Activated T-cell treated with anti-CD3 and anti-CD28 coated beads for 48 hours (primary cell): ENCODE results near the gene MFN2.

Experiments
- DNase-seq: peaks from one replicate; pipeline ENCODE4 v3.0.0-alpha.2; 2020; ENCODE audit warnings: low read depth

The MFN2 gene

GRCh38 chr1:11960715-11961114, 19.5 kb upstream of the MFN2 start:
- no peak for DNase-seq

- no peak for DNase-seq
These were observed 19.0 kb upstream of the MFN2 start for GRCh38 chr1:11961230-11961629.

DNA sequence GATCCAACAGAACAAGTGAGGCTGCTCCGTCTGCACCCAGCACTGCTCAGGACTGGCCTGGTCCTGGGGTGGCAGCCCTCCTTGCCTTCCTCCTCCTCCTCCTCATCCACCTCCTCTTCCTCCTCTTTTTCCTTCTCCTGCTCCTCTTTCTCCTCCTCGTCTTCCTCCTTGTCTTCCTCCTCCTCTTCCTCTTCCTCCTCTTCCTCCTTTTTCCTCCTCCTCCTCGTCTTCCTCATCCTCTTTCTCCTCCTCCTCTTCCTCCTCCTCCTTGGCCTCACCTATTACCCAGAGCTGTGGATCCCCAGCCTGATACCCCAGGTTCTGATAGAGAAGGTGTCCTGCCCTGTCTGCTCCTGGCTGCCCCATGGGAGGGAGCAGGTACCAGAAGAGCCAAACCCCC, 16.6 kb upstream of the MFN2 start:
- DNase-seq: no peak

DNA sequence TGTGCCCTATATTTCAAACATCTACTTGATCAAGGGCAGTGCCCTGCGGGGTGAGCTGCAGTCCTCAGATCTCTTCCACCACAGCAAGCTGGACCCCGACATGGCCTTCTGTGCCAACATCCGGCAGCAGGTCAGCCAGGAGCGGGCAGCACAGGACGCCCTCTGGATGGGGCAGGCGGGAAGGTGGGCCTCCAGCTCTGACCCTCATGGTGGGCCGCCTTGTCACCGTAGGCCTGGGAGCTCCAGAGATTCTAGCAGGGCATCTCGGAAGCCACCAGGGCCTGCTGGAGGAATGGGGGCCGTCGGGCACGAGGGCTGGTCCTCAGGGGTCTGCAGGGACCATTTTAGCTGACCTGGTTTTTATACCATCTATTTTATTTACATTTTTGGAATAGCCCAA, 15.6 kb upstream of the MFN2 start:
- DNase-seq: no peak

DNA sequence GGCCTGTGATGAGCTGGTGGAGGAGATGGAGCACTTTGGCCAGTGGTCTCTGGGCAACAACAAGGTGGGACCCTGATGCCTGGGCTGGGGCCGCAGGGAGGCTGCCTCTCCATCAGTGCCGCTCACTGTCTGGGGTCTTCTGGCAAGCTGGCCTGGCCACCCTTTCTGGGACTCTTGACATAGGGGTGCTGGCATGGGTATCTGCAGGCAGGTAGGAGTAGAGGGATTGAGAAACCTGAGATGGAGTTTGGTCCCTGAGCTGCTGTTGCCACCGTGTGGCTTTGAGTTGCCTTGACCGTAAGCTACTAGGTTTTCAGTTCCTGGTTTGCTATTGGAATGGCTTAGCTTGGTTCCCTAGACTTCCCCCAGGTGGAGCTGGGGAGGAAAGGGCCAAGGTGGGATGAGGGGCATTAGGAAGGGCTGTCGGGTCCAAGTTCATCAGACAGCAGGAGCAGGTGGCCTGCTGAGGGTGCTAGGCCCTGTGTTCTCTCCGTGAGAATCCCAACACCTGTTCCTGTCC, 13.2 kb upstream of the MFN2 start:
- DNase-seq: no peak

DNA sequence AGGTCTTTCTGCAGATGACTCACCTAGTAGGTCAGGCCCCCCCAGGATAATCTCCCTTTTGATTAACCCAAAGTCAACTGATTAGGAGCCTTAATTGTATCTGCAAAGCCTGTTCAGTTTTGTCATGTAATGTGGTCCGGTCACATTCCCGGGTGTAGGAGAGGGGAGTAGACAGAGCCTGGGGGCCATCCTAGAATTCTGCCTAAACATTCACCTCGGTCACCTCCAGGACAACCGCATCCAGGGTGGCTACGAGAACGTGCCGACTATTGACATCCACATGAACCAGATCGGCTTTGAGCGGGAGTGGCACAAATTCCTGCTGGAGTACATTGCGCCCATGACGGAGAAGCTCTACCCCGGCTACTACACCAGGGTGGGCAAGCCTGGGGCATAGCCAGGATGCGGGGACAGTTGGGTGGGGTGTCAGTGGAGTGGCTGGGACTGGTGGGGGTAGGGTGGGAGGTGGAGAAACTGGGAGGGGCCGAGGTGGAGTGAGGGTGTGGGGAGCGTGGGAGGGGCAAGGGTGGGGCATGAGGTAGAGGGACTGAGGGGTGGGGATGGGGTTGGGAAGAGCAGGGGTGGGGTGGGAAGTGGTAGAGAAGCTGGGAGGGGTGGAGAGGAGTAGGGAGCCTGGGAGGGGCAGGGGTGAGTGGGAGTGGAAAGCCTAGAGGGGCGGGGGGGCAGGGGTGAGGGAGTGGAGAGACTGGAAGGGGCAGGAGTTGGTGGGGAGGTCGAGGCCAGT, 9.6 kb upstream of the MFN2 start:
- no peak for DNase-seq

GRCh38 chr1:11977625-11978024, 2.6 kb upstream of the MFN2 start:
- DNase-seq: no peak

DNA sequence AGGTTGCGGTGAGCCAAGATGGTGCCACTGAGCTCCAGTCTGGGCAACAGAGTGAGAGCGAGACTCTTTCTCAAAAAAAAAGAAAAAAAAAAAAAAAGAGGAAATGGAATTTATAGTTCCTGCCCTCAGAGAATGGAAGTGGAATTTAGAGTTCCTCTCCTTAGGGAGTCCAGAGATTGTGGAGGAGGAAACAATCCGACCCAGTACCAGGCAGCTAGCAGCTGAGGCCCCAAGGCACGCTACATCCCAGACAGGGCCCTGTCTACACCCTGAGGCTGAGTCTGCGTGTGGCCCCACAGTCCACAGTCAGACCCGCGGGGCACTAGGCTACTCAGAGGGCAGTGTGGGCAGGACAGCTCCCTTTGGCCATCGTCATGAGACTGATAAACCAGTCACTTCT, 1.9 kb upstream of the MFN2 start:
- no peak for DNase-seq

DNA sequence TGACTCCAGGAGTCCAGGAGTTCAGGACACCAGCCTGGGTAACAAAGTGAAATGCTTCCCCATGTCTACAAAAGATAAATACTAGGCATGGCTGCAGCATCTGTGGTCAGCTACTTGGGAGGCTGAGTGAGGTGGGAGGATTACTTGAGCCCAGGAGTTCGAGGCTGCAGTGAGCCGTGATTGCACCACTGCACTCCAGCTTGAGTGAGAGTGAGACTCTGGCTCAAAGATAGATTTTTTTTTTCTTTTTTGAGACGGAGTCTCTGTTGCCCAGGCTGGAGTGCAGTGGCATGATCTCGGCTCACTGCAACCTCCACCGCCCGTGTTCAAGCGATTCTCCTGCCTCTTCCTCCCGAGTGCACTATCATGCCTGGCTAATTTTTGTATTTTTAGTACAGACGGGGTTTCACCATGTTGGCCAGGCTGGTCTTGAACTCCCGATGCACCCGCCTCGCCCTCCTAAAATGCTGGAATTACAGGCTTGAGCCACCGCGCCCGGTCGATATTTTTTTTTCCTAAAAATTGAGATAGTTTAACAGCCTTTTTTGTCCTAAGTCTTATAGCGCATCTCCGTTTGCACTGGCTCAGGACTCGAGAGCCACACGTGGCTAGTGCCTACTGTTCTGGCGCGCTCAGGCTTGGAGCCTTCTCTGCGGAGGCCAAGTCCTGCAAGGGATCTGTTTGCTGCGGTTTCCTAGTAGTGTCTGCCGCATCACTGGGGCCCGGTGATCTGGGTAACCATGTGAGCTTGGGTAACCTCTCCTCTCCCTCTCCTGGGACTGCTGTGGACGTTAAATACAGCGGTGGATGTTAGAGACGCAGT, 1.0 kb upstream of the MFN2 start:
- DNase-seq: peak; percentile 2

GRCh38 chr1:11980676-11980972, 380 bp downstream of the MFN2 start:
- DNase-seq: no peak

- no peak for DNase-seq
These were observed 1.2 kb downstream of the MFN2 start for GRCh38 chr1:11981378-11982009.

DNA sequence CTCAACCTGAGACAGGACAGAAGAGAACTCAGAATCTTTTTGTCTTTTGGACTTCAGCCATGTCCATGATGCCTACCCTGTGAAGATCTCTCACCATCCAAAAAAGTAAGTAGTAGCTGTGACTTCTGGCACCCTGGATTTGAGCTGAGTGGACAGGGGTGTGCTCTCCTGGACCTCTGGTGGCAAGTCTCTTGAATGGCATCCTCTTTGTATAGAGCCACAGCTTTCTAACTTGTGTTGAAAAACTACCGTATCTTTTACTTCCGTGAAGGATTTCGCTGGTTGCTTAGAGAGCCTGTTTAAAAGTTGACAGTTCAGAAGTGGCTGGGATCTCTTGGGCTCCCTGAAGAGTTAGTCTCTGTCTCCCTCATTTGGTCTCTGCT, 1.8 kb downstream of the MFN2 start:
- DNase-seq: no peak

GRCh38 chr1:11984121-11984520, 3.9 kb downstream of the MFN2 start:
- no peak for DNase-seq

GRCh38 chr1:11984576-11984975, 4.3 kb downstream of the MFN2 start:
- no peak for DNase-seq

GRCh38 chr1:11985171-11985570, 4.9 kb downstream of the MFN2 start:
- no peak for DNase-seq

DNA sequence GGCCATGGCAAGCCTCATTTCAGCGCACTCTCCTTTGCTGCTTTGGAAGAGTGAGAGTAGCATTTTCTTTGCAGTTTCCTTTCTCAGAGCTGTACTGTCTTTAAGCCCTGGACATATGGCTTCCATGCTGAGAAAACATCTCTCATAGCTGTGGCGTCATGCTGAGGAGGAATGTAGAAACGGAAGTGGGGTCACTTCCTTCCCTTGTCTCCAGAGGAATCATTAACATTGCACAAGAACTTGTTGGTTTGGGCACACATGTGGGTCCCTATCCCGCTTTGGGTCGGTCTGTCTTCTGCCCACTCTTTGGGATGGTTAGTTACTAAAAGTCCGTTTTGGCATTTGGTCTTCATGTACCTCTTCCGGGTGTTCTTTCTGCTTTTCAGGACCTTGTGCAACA, 5.6 kb downstream of the MFN2 start:
- DNase-seq: no peak

GRCh38 chr1:11989669-11990068, 9.4 kb downstream of the MFN2 start:
- no peak for DNase-seq

DNA sequence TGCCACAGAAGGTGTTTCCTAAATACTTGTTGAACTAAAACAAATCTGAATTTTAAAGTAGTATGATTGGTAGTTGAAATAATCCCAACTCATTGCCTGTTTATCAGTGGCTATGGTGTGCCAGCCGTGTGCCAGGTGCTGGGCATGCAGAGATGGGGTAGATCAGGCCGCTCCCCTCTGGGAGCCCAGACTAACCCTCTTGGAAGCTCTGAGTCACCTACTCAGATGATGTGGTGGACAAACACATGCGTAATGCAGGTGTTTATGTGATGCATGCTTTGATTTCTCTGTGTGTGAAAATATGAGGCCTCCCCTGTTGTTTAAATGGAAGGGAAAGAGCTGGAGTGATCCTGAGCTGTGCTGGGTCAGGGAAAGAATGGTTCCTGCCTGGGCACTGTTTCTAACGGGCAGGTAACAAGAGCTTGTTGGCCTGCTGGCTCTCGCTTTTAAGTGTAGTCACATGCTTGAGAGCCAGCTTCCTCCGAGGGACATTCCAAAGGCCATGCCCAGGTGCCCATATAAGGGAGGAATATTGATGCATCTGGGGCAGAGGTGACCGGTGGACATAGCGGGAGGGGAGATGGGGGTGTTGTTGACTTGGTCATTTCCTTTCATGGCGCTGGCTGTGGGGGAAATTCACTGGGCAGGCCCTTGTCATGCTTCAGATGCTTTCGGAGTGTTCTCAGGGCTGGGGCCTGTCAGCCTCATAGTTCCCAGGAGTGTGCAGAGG, 10.2 kb downstream of the MFN2 start:
- no peak for DNase-seq

DNA sequence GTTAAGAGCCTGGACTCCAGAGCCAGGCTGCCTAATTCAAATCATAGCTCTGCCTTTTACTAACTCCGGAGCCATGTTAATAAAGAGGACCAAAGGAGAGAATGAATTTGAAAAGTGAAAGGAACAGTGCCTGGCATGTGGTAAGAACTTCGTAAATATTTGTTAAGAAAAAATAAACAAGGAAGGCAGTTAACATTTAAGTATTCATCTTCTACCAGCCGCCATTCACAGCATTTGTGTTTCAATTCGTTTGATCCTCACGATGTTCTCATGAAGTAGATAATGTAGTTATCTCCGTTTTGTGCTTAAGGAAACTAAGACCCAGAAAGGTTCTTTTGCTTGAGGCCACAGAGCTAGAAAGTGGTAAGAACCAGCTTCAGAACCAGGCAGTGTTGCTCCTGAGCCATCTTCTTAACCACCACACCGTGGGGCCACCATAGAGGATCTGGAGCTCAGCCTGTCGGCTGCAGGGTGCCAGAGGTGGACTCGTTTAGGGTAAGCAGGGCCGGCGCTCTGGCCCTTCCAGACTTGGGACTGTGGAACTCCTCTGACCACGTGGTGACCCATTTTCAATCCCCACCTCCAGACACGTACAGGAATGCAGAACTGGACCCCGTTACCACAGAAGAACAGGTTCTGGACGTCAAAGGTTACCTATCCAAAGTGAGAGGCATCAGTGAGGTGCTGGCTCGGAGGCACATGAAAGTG, 11.9 kb downstream of the MFN2 start:
- no peak for DNase-seq

DNA sequence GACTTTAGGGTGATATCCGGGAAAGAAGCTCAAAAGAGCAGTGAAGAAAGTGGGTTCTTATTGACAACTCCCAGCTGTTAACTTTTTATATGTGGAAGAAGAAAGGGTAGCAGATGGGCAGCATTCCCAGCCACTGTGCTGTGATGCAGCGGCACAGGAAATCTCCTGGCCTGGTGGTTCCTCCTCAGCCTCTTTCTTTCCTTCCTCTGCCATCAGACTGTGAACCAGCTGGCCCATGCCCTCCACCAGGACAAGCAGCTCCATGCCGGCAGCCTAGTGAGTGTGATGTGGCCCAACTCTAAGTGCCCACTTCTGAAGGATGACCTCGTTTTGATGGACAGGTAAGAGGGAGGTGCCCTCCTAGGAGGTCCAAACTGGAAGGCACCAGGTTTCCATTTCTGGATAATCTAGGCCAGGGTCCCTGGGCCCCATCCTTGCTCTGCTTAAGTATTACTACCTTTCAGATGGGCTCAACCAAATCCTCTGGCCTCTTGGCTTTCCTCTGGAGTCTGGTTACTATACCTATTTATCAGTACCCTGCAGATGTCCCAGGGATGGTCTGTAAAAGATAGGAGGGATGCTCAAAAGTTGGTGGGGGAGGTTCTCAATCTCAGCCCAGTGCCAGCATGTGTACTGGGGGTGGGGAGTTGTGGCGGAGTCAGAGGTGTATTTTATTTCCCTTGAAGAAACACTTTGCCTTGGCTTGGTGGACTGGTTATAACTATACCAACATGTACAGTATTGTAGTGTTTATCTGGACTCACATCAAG, 17.0 kb downstream of the MFN2 start:
- DNase-seq: no peak

GRCh38 chr1:11998636-11999035, 18.4 kb downstream of the MFN2 start:
- DNase-seq: no peak
